IMR-90 (cell line): Measurements from ENCODE around the gene SLC6A3. TPM values are rescaled to one million over a fixed set of nuclear protein-coding genes. Genes with fewer than 3 reads are reported as not detected.

Source experiments
- ATAC-seq: fragments of 200-7000 bp; cut with Tn5 transposase; 2 replicates; pipeline ENCODE4 v1.9.1; 2020; ENCODE audit warnings: low read depth, mild to moderate bottlenecking, moderate library complexity
- BruUV-seq: library from RNA; stranded (reverse); fragments of 400-500 nt; replicated peaks from 2 replicates; lab custom pipeline; 2021; lab: Mats Ljungman, UMichigan
- CTCF ChIA-PET: fragments of 300-600 bp; formaldehyde crosslinking; extraction: SDS; loops from one replicate; lab custom pipeline; 2021; ENCODE audit warnings: antibody characterized with exemption; lab: Yijun Ruan, JAX
- POLR2A ChIA-PET: fragments of 300-600 bp; sonication (Branson Sonifier 250); formaldehyde crosslinking; loops from one replicate; lab custom pipeline; 2022; ENCODE audit warnings: antibody characterized with exemption; ENCODE audit not compliant: unreplicated experiment; lab: Charles Lee
- DNase-seq: peaks from one replicate; pipeline ENCODE4 v3.0.0; 2013
- H2AFZ ChIP-seq: replicated peaks from 2 replicates; pipeline ENCODE3; 2013; ENCODE audit warnings: low read length, mild to moderate bottlenecking; ENCODE audit not compliant: poor library complexity
- H2AK5ac ChIP-seq: 2 replicates; pipeline ENCODE4 v1.6.1; 2013; ENCODE audit warnings: low read depth, low read length, inconsistent platforms
- H2AK9ac ChIP-seq: replicated peaks from 2 replicates; pipeline ENCODE3; 2013; ENCODE audit warnings: mild to moderate bottlenecking, low read depth, low read length, moderate library complexity; ENCODE audit not compliant: poor library complexity
- H2BK120ac ChIP-seq: 2 replicates; pipeline ENCODE4 v1.6.1; 2013; ENCODE audit warnings: low read depth, low read length, inconsistent platforms
- H2BK15ac ChIP-seq: 3 replicates; pipeline ENCODE4 v1.6.1; 2013; ENCODE audit warnings: low read depth, low read length, inconsistent platforms
- H2BK20ac ChIP-seq: 2 replicates; pipeline ENCODE4 v1.6.1; 2013; ENCODE audit warnings: low read depth, mild to moderate bottlenecking, inconsistent platforms, low read length, moderate library complexity
- H2BK5ac ChIP-seq: 2 replicates; pipeline ENCODE4 v1.6.1; 2013; ENCODE audit warnings: mild to moderate bottlenecking, low read depth, low read length, inconsistent platforms; ENCODE audit not compliant: poor library complexity, severe bottlenecking
- H3K14ac ChIP-seq: replicated peaks from 2 replicates; pipeline ENCODE4 v1.6.1; 2013; ENCODE audit warnings: low read depth, low read length, inconsistent platforms
- H3K18ac ChIP-seq: 2 replicates; pipeline ENCODE4 v1.6.1; 2013; ENCODE audit warnings: low read depth, low read length, control low read depth
- H3K23ac ChIP-seq: 2 replicates; pipeline ENCODE4 v1.6.1; 2013; ENCODE audit warnings: low read depth, low read length, inconsistent platforms
- H3K27ac ChIP-seq: 2 replicates; pipeline ENCODE4 v1.5.1; 2013; ENCODE audit warnings: mild to moderate bottlenecking, control low read depth, low read length; ENCODE audit not compliant: insufficient read depth
- H3K27me3 ChIP-seq: 2 replicates; pipeline ENCODE4 v1.6.1; 2013; ENCODE audit warnings: low read length; ENCODE audit not compliant: control insufficient read depth, insufficient read depth
- H3K36me3 ChIP-seq: 2 replicates; pipeline ENCODE4 v1.6.1; 2013; ENCODE audit warnings: low read length, mixed read lengths; ENCODE audit not compliant: control insufficient read depth, insufficient read depth
- H3K4ac ChIP-seq: 2 replicates; pipeline ENCODE4 v1.6.1; 2013; ENCODE audit warnings: low read depth, low read length, inconsistent platforms
- H3K4me1 ChIP-seq: 2 replicates; pipeline ENCODE4 v1.6.1; 2013; ENCODE audit warnings: low read length, mixed read lengths; ENCODE audit not compliant: control insufficient read depth, insufficient read depth
- H3K4me2 ChIP-seq: 2 replicates; pipeline ENCODE4 v1.6.1; 2013; ENCODE audit warnings: low read depth, mild to moderate bottlenecking, control low read depth, low read length, moderate library complexity
- H3K4me3 ChIP-seq: 2 replicates; pipeline ENCODE4 v1.5.1; 2013; ENCODE audit warnings: low read depth, mild to moderate bottlenecking, control low read depth, low read length, moderate library complexity; ENCODE audit not compliant: insufficient read depth
- H3K56ac ChIP-seq: 2 replicates; pipeline ENCODE4 v1.6.1; 2013; ENCODE audit warnings: low read length, inconsistent platforms; ENCODE audit not compliant: insufficient read depth; ENCODE audit errors: extremely low read depth
- H3K79me1 ChIP-seq, 2 experiments: 2 replicates each; pipeline ENCODE4 v1.6.1; 2013; ENCODE audit warnings: low read length in 2 of 2, inconsistent platforms in 1 of 2, low read depth in 1 of 2
- H3K9ac ChIP-seq: 2 replicates; pipeline ENCODE4 v1.6.1; 2013; ENCODE audit warnings: low read depth, low read length, control low read depth
- H3K9me1 ChIP-seq: 2 replicates; pipeline ENCODE4 v1.6.1; 2013; ENCODE audit warnings: low read length, inconsistent platforms; ENCODE audit not compliant: insufficient read depth
- H3K9me3 ChIP-seq: 2 replicates; pipeline ENCODE4 v1.6.1; 2013; ENCODE audit warnings: low read length; ENCODE audit not compliant: control insufficient read depth, insufficient read depth
- H4K20me1 ChIP-seq: 2 replicates; pipeline ENCODE4 v1.6.1; 2013; ENCODE audit warnings: low read length, inconsistent platforms; ENCODE audit not compliant: insufficient read depth
- H4K5ac ChIP-seq: 2 replicates; pipeline ENCODE4 v1.6.1; 2013; ENCODE audit warnings: mild to moderate bottlenecking, low read depth, low read length, control low read depth
- H4K8ac ChIP-seq, 2 experiments: 2 replicates each; pipeline ENCODE4 v1.6.1; 2013; ENCODE audit warnings: low read depth in 2 of 2, low read length in 2 of 2, control low read depth in 1 of 2, inconsistent platforms in 1 of 2
- H4K91ac ChIP-seq: 2 replicates; pipeline ENCODE4 v1.6.1; 2013; ENCODE audit warnings: low read depth, low read length, inconsistent platforms; ENCODE audit not compliant: insufficient read depth
- BHLHE40 ChIP-seq: fragments of 150-350 bp; IDR thresholded peaks from 2 replicates; pipeline ENCODE4 v1.6.1; 2016; ENCODE audit warnings: mild to moderate bottlenecking, low read depth, low read length
- CEBPB ChIP-seq: IDR thresholded peaks from 2 replicates; pipeline ENCODE4 v1.6.1; 2012; ENCODE audit warnings: low read depth, low read length, improper control_type of control experiment
- CHD1 ChIP-seq: IDR thresholded peaks from 2 replicates; pipeline ENCODE4 v1.6.1; 2012; ENCODE audit warnings: low read depth, low read length, improper control_type of control experiment
- CTCF ChIP-seq: conservative IDR thresholded peaks from 2 replicates; pipeline ENCODE4 v1.5.1; 2012; ENCODE audit warnings: mild to moderate bottlenecking, low read depth, low read length, improper control_type of control experiment
- ELK1 ChIP-seq: fragments of 150-350 bp; IDR thresholded peaks from 2 replicates; pipeline ENCODE4 v1.6.1; 2016; ENCODE audit warnings: low read depth, mild to moderate bottlenecking, low read length, moderate library complexity, borderline replicate concordance
- FOS ChIP-seq: fragments of 150-350 bp; IDR thresholded peaks from 2 replicates; pipeline ENCODE4 v1.6.1; 2016; ENCODE audit warnings: low read depth, low read length
- MAFK ChIP-seq: IDR thresholded peaks from 2 replicates; pipeline ENCODE4 v1.6.1; 2012; ENCODE audit warnings: low read depth, low read length, improper control_type of control experiment
- MAZ ChIP-seq: IDR thresholded peaks from 2 replicates; pipeline ENCODE4 v1.6.1; 2012; ENCODE audit warnings: low read depth, mild to moderate bottlenecking, low read length, improper control_type of control experiment, moderate library complexity, borderline replicate concordance
- MXI1 ChIP-seq: IDR thresholded peaks from 2 replicates; pipeline ENCODE4 v1.6.1; 2012; ENCODE audit warnings: low read depth, mild to moderate bottlenecking, low read length, moderate library complexity, borderline replicate concordance
- NFE2L2 ChIP-seq: fragments of 150-350 bp; IDR thresholded peaks from 2 replicates; pipeline ENCODE4 v1.6.1; 2016; ENCODE audit warnings: low read depth, mild to moderate bottlenecking, low read length
- POLR2A ChIP-seq: IDR thresholded peaks from 2 replicates; pipeline ENCODE4 v1.6.1; 2012; ENCODE audit warnings: mild to moderate bottlenecking, low read depth, low read length
- RAD21 ChIP-seq: IDR thresholded peaks from 2 replicates; pipeline ENCODE4 v1.6.1; 2012; ENCODE audit warnings: low read length, improper control_type of control experiment
- RCOR1 ChIP-seq: IDR thresholded peaks from 2 replicates; pipeline ENCODE4 v1.6.1; 2012; ENCODE audit warnings: mild to moderate bottlenecking, low read length, improper control_type of control experiment; ENCODE audit not compliant: insufficient replicate concordance
- RFX5 ChIP-seq: IDR thresholded peaks from 2 replicates; pipeline ENCODE4 v1.8.0; 2012; ENCODE audit warnings: low read depth, mild to moderate bottlenecking, low read length, moderate library complexity
- SMC3 ChIP-seq: fragments of 150-350 bp; IDR thresholded peaks from 2 replicates; pipeline ENCODE4 v1.6.1; 2016; ENCODE audit warnings: low read depth, mild to moderate bottlenecking, antibody characterized with exemption, low read length, moderate library complexity
- USF2 ChIP-seq: fragments of 150-350 bp; IDR thresholded peaks from 2 replicates; pipeline ENCODE4 v1.6.1; 2017; ENCODE audit warnings: mild to moderate bottlenecking, antibody characterized with exemption, low read length, low read depth
- WGBS, 2 experiments: methylation state at CpG; one replicate each; pipeline versions ENCODE4 v1.1.5 to v1.1.7; 2013; ENCODE audit warnings: missing lambda C conversion rate in 2 of 2; ENCODE audit not compliant: insufficient read length in 1 of 2; ENCODE audit errors: extremely low coverage in 2 of 2; 5-methylcytosine and 5-hydroxymethylcytosine counted together
- dilution Hi-C: fragments of 300-500 bp; cut with HindIII; formaldehyde crosslinking; loops from one replicate; pipeline ENCODE4 v1.14.3; 2018; ENCODE audit warnings: low sequenced_read_pairs; ENCODE audit not compliant: unreplicated experiment
- in situ Hi-C: fragments of 300-500 bp; cut with MboI; formaldehyde crosslinking; loops from 3 replicates; pipeline ENCODE4 v1.14.3; 2019; ENCODE audit warnings: low sequenced_read_pairs, inconsistent platforms, mixed read lengths
- intact Hi-C: fragments of 100-400 bp; cut with micrococcal nuclease; formaldehyde crosslinking; loops from 2 replicates; pipeline ENCODE4 v1.10.0; 2022
- polyA plus RNA-seq, 3 experiments: library from polyadenylated mRNA; depleted of rRNA; stranded (reverse); fragments of >200 nt; gene quantifications; 2 replicates each; pipeline ENCODE4 v1.2.3, GENCODE V29; 2012; ENCODE audit warnings: low replicate concordance in 1 of 3
- total RNA-seq: library from RNA; depleted of rRNA; stranded (reverse); fragments of >200 nt; gene quantifications from 2 replicates; pipeline ENCODE4 v1.2.3, GENCODE V29; 2012

Gene SLC6A3
- total and polyA plus RNA-seq, 2 of the 4 experiments (the other 2 are of a cell fraction): not detected

DNA sequence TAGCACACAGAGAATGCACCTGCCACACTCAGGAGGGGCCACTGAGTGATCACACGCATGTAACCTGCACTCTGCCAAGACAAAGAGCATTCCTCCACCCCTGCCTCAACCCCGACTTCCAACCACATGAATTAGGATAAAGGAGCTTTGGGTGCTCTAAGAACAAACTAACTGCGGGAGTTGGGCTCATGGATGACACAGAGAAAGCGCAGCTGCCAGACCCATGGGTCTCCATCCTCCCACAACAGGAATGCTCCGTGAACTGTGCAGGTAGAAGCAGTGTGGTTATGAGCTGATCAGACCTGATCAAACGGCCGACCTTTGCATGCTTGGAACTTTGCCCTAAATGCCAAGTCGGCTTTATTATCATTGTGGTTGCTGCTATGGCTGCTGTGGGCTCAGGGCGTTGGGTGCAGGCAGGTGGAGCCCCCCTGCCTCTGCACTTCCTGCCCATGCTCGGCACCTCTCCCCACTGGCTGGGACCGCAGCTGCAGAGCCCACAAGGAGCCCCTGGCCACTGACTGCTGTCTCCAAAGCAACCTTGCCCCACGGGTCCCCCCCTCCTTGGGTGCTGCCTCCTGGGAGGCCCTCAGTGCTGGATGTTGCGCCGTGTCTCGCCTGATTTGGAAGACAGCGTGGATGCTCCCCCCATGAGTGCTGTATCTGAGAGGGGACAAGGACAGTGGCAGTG is 2.6 kb upstream of the SLC6A3 start:
- in situ Hi-C loops: no loop called here
- Histone ChIP-seq H3K79me1 (no peaks in the 10 kb centered on the region), H4K91ac (no peak overlapping the region), H3K4me1 (no peaks in the 10 kb centered on the region), H3K14ac (no peak overlapping the region), H3K4me3 (no peak overlapping the region), H4K5ac (no peak overlapping the region), H3K4me2 (no peak overlapping the region), H3K56ac (no peak overlapping the region), H3K9me3 (peaks cover 2% of the 10 kb centered on the region), H3K27me3 (peaks cover 64% of the 10 kb centered on the region), H3K18ac (no peak overlapping the region), H3K23ac (no peak overlapping the region), H2BK15ac (no peak overlapping the region), H3K4ac (no peak overlapping the region), H2AK9ac (peak overlapping the region; percentile 42), H2BK120ac (no peak overlapping the region), H4K20me1 (no peaks in the 10 kb centered on the region), H3K36me3 (no peaks in the 10 kb centered on the region), H2BK5ac (no peak overlapping the region), H4K8ac (no peak overlapping the region), H2BK20ac (no peak overlapping the region), H3K9ac (no peak overlapping the region), H2AFZ (peak overlapping the region; percentile 14), H3K9me1 (no peaks in the 10 kb centered on the region), H3K27ac (no peak overlapping the region), H2AK5ac (no peak overlapping the region)
- DNase-seq (no peak), ATAC-seq (no peak)
- WGBS, 2 experiments: no CpG with 5 or more reads among the region's 16 CpGs
- intact Hi-C loops: no loop called here
- no TSS peak for BruUV-seq
- CTCF ChIA-PET: no interaction called here
- dilution Hi-C loops: no loop called here
- TF ChIP-seq CTCF: no peak
- no peak for TF ChIP-seq RAD21
- no peak for TF ChIP-seq CEBPB
- TF ChIP-seq FOS: no peak
- no peak for TF ChIP-seq MXI1
- no peak for TF ChIP-seq SMC3
- TF ChIP-seq POLR2A: no peak
- no peak for TF ChIP-seq CHD1
- no peak for TF ChIP-seq MAZ
- no peak for TF ChIP-seq RCOR1
- no peak for TF ChIP-seq NFE2L2
- no peak for TF ChIP-seq BHLHE40
- TF ChIP-seq ELK1: no peak
- no peak for TF ChIP-seq USF2
- no peak for TF ChIP-seq RFX5
- no peak for TF ChIP-seq MAFK
- POLR2A ChIA-PET: no interaction called here
